K562 (cell line): ENCODE data around the gene AAR2. TPM values are rescaled to one million over a fixed set of nuclear protein-coding genes. Genes with fewer than 3 reads are reported as not detected.

Experiments used
- ATAC-seq: fragments of 200-7000 bp; cut with Tn5 transposase; 3 replicates; pipeline ENCODE4 v1.9.1; 2020; ENCODE audit warnings: moderate library complexity
- BruUV-seq: library from RNA; stranded (reverse); fragments of 400-500 nt; replicated peaks from 2 replicates; lab custom pipeline; 2021; lab: Mats Ljungman, UMichigan
- CTCF ChIA-PET: fragments of 300-600 bp; formaldehyde crosslinking; extraction: SDS; loops from one replicate; lab custom pipeline; 2021; ENCODE audit warnings: low intra/inter-chr PET ratio; lab: Yijun Ruan, JAX
- POLR2A ChIA-PET: fragments of 300-600, 350-650 bp; sonication (Branson Sonifier 250); formaldehyde crosslinking; extraction: SDS; loops from one replicate; lab custom pipeline; 2021; ENCODE audit warnings: antibody characterized with exemption, inconsistent platforms; lab: Yijun Ruan, JAX
- DNase-seq, 4 experiments: peaks; one replicate each; pipeline versions ENCODE4 v3.0.0 to v3.0.0-alpha.2; 2011 to 2018; ENCODE audit warnings: low spot score in 3 of 4, mixed read lengths in 3 of 4; ENCODE audit errors: extremely low read depth in 1 of 4
- FAIRE-seq: peaks from 2 replicates; lab custom pipeline; 2011; peaks lifted over from hg19 to GRCh38; lab: Jason Lieb, UNC
- H2AFZ ChIP-seq: 2 replicates; pipeline ENCODE4 v1.6.0; 2011; ENCODE audit warnings: low read depth, low read length, control low read depth, inconsistent platforms
- H3K27ac ChIP-seq: fragments of 200-600 bp; 3 replicates; pipeline ENCODE4 v1.8.0; 2011; ENCODE audit warnings: low read depth, mild to moderate bottlenecking, control low read depth, inconsistent platforms, low read length, moderate library complexity, mixed read lengths; ENCODE audit errors: extremely low read depth
- H3K27me3 ChIP-seq, 2 experiments: fragments of 300-600 bp in 1 of 2; 2 replicates in 1 of 2; 3 replicates in 1 of 2; pipeline versions ENCODE4 v1.6.0 to v1.8.0; 2011; ENCODE audit warnings: inconsistent platforms in 2 of 2, low read length in 2 of 2, mild to moderate bottlenecking in 1 of 2, mixed read lengths in 1 of 2, moderate library complexity in 1 of 2; ENCODE audit not compliant: control insufficient read depth in 2 of 2, insufficient read depth in 2 of 2
- H3K36me3 ChIP-seq: fragments of 300-600 bp; 3 replicates; pipeline ENCODE4 v1.8.0; 2011; ENCODE audit warnings: mild to moderate bottlenecking, low read length, inconsistent platforms; ENCODE audit not compliant: control insufficient read depth, insufficient read depth
- H3K4me1 ChIP-seq, 2 experiments: fragments of 200-600 bp in 1 of 2; replicated peaks in 1 of 2; 2 replicates in 1 of 2; 3 replicates in 1 of 2; pipeline versions ENCODE4 v1.5.1 to v1.8.0; 2011; ENCODE audit warnings: inconsistent platforms in 2 of 2, low read length in 2 of 2, mild to moderate bottlenecking in 1 of 2, mixed read lengths in 1 of 2, moderate library complexity in 1 of 2; ENCODE audit not compliant: control insufficient read depth in 2 of 2, insufficient read depth in 2 of 2
- H3K4me2 ChIP-seq: 2 replicates; pipeline ENCODE4 v1.6.1; 2011; ENCODE audit warnings: low read length, control low read depth, inconsistent platforms, mixed read lengths; ENCODE audit not compliant: insufficient read depth
- H3K4me3 ChIP-seq: fragments of 200-600 bp; sonication (generic), shearing (Covaris generic); 2 replicates; pipeline ENCODE4 v1.5.1; 2016; ENCODE audit warnings: control low read depth, inconsistent platforms
- H3K79me2 ChIP-seq: fragments of 200-600 bp; 3 replicates; pipeline ENCODE4 v1.8.0; 2011; ENCODE audit warnings: low read length, inconsistent platforms; ENCODE audit not compliant: control insufficient read depth, insufficient read depth
- H3K9ac ChIP-seq, 2 experiments: 2 replicates each; pipeline versions ENCODE4 v1.6.0 to v1.6.1; 2011; ENCODE audit warnings: low read depth in 2 of 2, low read length in 2 of 2, control low read depth in 1 of 2, inconsistent platforms in 1 of 2, mild to moderate bottlenecking in 1 of 2, mixed read lengths in 1 of 2; ENCODE audit not compliant: insufficient read depth in 1 of 2
- H3K9me1 ChIP-seq: one replicate; pipeline ENCODE4 v1.6.0; 2011; ENCODE audit warnings: inconsistent platforms, mild to moderate bottlenecking, low read length, moderate library complexity; ENCODE audit not compliant: control insufficient read depth, insufficient read depth
- H3K9me3 ChIP-seq: replicated peaks from 2 replicates; pipeline ENCODE4 v1.5.1; 2011; ENCODE audit warnings: low read depth, low read length, inconsistent platforms; ENCODE audit not compliant: control insufficient read depth, insufficient read depth
- H4K20me1 ChIP-seq: replicated peaks from 2 replicates; pipeline ENCODE4 v1.6.1; 2011; ENCODE audit warnings: low read length, inconsistent platforms, mixed read lengths; ENCODE audit not compliant: control insufficient read depth, insufficient read depth
- BHLHE40 ChIP-seq: IDR thresholded peaks from 2 replicates; pipeline ENCODE4 v1.6.1; 2011; ENCODE audit warnings: low read length, improper control_type of control experiment
- CBX2 ChIP-seq: fragments of 200-600 bp; sonication (generic); IDR thresholded peaks from one replicate; pipeline ENCODE4 v1.6.1; 2012; ENCODE audit warnings: mild to moderate bottlenecking, low read length, inconsistent platforms; ENCODE audit not compliant: insufficient read depth, poor library complexity, severe bottlenecking
- MAZ ChIP-seq, 2 experiments: fragments of 450-650 bp in 1 of 2; sonication (generic) in 1 of 2; formaldehyde crosslinking; IDR thresholded peaks in 1 of 2; conservative IDR thresholded peaks in 1 of 2; 2 replicates each; pipeline versions ENCODE4 v1.4.0 to v1.5.0; 2020; ENCODE audit warnings: mild to moderate bottlenecking in 1 of 2, missing genetic modification reagents in 1 of 2
- NCOA2 ChIP-seq, 2 experiments: fragments of 450-650 bp; IDR thresholded peaks; 2 replicates each; pipeline ENCODE4 v1.6.1; 2018; ENCODE audit warnings: mild to moderate bottlenecking in 2 of 2, moderate library complexity in 1 of 2; ENCODE audit not compliant: partially characterized antibody in 2 of 2
- NFIC ChIP-seq: fragments of 450-650 bp; IDR thresholded peaks from 2 replicates; pipeline ENCODE4 v1.6.1; 2017; ENCODE audit warnings: mild to moderate bottlenecking, inconsistent platforms
- RBM34 ChIP-seq: fragments of 200-400 bp; formaldehyde crosslinking; IDR thresholded peaks from 2 replicates; pipeline ENCODE4 v1.6.1; 2018; ENCODE audit warnings: low read length, borderline replicate concordance; ENCODE audit not compliant: insufficient read depth
- SAP30 ChIP-seq: fragments of 200-600 bp; sonication (generic); IDR thresholded peaks from 2 replicates; pipeline ENCODE4 v1.6.1; 2012; ENCODE audit warnings: borderline replicate concordance, low read depth, mild to moderate bottlenecking, moderate library complexity, low read length, control low read depth, inconsistent platforms; ENCODE audit not compliant: insufficient read depth, poor library complexity, severe bottlenecking
- SIRT6 ChIP-seq: IDR thresholded peaks from one replicate; pipeline ENCODE4 v1.6.1; 2012; ENCODE audit warnings: low read depth, mild to moderate bottlenecking, control low read depth, inconsistent platforms, low read length, moderate library complexity
- SMC3 ChIP-seq: conservative IDR thresholded peaks from 2 replicates; pipeline ENCODE4 v1.6.1; 2011; ENCODE audit warnings: low read depth, low read length, improper control_type of control experiment; ENCODE audit not compliant: insufficient read depth
- TAL1 ChIP-seq: fragments of 450-650 bp; IDR thresholded peaks from 2 replicates; pipeline ENCODE4 v1.6.1; 2016; ENCODE audit warnings: mild to moderate bottlenecking
- TCF7L2 ChIP-seq: fragments of 150-350 bp; IDR thresholded peaks from 2 replicates; pipeline ENCODE4 v1.6.1; 2016; ENCODE audit warnings: low read depth, mild to moderate bottlenecking, low read length, moderate library complexity
- WGBS: fragments of 100-300 bp; shearing (Covaris generic); methylation state at CpG from one replicate; pipeline ENCODE4 v1.1.6; 2016; ENCODE audit warnings: low coverage, mixed read lengths; ENCODE audit not compliant: insufficient coverage; ENCODE audit errors: missing lambda C conversion rate; 5-methylcytosine and 5-hydroxymethylcytosine counted together
- in situ Hi-C: fragments of 300-500 bp; cut with MboI; formaldehyde crosslinking; loops from 4 replicates; pipeline ENCODE4 v1.15.0; 2018; ENCODE audit warnings: inconsistent platforms, mixed read lengths
- intact Hi-C: fragments of 100-400 bp; cut with micrococcal nuclease; formaldehyde crosslinking; loops from 2 replicates; pipeline ENCODE4 v1.14.2; 2022
- polyA plus RNA-seq, 8 experiments: library from polyadenylated mRNA; depleted of rRNA in 4 of 8; stranded (reverse) in 5 of 8; unstranded in 3 of 8; fragments of >200 nt; fragmentation: Nextera tagmentation in 2 of 8; fragmentation: Illumina TruSeq in 1 of 8; extraction: Ambion mirVana in 2 of 8; extraction: Trizol in 1 of 8; gene quantifications; 2 replicates each; pipeline versions ENCODE4 v1.2.1 to v1.2.3, GENCODE V29; 2011 to 2014; ENCODE audit warnings: inconsistent platforms in 1 of 8, missing spikeins in 1 of 8
- total RNA-seq, 7 experiments: library from RNA; depleted of rRNA in 6 of 7; stranded (reverse); fragments of >200 nt in 6 of 7; fragmentation: Illumina TruSeq in 2 of 7; extraction: Trizol in 2 of 7; gene quantifications; 2 replicates each; pipeline versions ENCODE4 v1.2.1 to v1.2.3, GENCODE V29; 2011 to 2021; ENCODE audit warnings: low replicate concordance in 1 of 7
- TF ChIP-seq, protein P1 (sequence below), 2 experiments: IDR thresholded peaks in 1 of 2; conservative IDR thresholded peaks in 1 of 2; 2 replicates each; pipeline ENCODE4 v1.6.1; 2016; ENCODE audit warnings: low read depth in 2 of 2, mild to moderate bottlenecking in 1 of 2, missing compliant biosample characterization in 1 of 2, missing genetic modification characterization in 1 of 2, moderate library complexity in 1 of 2
- TF ChIP-seq, protein P2 (sequence below): fragments of 450-650 bp; formaldehyde crosslinking; IDR thresholded peaks from 2 replicates; pipeline ENCODE4 v1.4.0; 2020; ENCODE audit warnings: mild to moderate bottlenecking, moderate library complexity

The AAR2 gene
- total and polyA plus RNA-seq, 9 of the 15 experiments (the other 6 are each of a cell fraction or from before 2014, with no cell fraction given), result 6.5 to 36.2 (median 24.7) TPM

DNA sequence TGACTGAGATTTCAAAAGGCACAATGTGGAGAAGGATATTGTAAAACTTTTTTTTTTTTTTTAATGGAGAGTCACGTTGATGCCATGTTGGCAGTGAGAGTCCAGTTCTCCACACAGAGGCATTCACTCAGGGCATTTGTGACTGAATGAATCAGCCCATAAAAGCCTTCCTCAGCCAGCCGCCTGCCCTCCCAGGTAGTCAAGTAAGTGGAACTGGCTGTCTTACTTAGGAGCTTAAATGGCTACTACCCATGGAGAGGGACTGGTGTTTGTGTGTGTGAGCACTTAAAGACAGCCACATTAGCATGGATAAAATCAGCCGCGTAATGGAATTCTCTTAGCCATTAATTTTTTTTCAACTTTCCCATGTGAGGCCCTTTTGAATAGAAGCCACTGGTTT lies 12.6 kb downstream of the AAR2 start (continued):
- no peak for TF ChIP-seq CBX2
- no peak for TF ChIP-seq SIRT6

DNA sequence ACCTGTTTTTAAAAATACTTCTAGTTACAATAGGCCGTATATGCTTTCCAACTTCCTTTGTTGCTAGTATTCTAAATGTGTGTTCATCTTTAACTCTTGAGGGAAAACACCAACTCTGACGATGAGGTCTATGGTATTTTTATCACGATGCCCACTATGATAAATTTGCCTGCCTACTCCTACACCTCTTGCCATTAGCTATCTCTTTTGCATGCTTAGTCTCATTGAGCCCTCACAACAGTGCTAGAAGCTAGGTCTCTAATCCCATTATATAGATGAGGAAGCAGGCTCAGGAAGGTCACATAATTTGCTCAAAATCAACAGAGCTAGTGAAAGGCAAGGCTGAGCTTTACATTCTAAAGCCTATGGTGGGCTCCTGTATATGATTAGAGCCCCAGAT lies 13.2 kb downstream of the AAR2 start:
- in situ Hi-C loops, result no loop called here
- no TSS peak for BruUV-seq
- TF ChIP-seq BHLHE40, result no peak
- no peak for TF ChIP-seq SAP30
- TF ChIP-seq TCF7L2, result no peak
- TF ChIP-seq, protein P1, sequence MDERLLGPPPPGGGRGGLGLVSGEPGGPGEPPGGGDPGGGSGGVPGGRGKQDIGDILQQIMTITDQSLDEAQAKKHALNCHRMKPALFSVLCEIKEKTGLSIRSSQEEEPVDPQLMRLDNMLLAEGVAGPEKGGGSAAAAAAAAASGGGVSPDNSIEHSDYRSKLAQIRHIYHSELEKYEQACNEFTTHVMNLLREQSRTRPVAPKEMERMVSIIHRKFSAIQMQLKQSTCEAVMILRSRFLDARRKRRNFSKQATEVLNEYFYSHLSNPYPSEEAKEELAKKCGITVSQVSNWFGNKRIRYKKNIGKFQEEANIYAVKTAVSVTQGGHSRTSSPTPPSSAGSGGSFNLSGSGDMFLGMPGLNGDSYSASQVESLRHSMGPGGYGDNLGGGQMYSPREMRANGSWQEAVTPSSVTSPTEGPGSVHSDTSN (CRISPR knock-in tag; IDR thresholded peaks at IDR 0.05; ENCODE audit: low read depth), result no peak
- TF ChIP-seq, protein P1 (tag; conservative IDR thresholded peaks at IDR 0.05; ENCODE audit: low read depth), result no peak
- TF ChIP-seq NFIC, result no peak
- TF ChIP-seq MAZ (CRISPR knock-in tag; conservative IDR thresholded peaks at IDR 0.05 in 1 of 2, IDR thresholded peaks at IDR 0.05 in 1 of 2), result no peak
- no peak for TF ChIP-seq CBX2
- TF ChIP-seq RBM34, result no peak
- no peak for TF ChIP-seq TAL1
- no peak for TF ChIP-seq SMC3
- TF ChIP-seq NCOA2 (IDR thresholded peaks at IDR 0.05; ENCODE audit: partially characterized antibody in 2 of 2), result no peak
- TF ChIP-seq, protein P2, sequence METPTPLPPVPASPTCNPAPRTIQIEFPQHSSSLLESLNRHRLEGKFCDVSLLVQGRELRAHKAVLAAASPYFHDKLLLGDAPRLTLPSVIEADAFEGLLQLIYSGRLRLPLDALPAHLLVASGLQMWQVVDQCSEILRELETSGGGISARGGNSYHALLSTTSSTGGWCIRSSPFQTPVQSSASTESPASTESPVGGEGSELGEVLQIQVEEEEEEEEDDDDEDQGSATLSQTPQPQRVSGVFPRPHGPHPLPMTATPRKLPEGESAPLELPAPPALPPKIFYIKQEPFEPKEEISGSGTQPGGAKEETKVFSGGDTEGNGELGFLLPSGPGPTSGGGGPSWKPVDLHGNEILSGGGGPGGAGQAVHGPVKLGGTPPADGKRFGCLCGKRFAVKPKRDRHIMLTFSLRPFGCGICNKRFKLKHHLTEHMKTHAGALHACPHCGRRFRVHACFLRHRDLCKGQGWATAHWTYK (CRISPR knock-in tag), result no peak

More for the DNA sequence above, 13.2 kb downstream of the AAR2 start:
- Histone ChIP-seq H3K36me3 (peaks cover 84% of the 10 kb centered on the region), H3K9me1 (no peaks in the 10 kb centered on the region), H3K9ac (no peak overlapping the region), H2AFZ (no peak overlapping the region), H4K20me1 (no peaks in the 10 kb centered on the region; the same call in none of the 2 replicates), H3K27me3 (no peaks in the 10 kb centered on the region), H3K4me2 (no peak overlapping the region), H3K4me1 (no peaks in the 10 kb centered on the region), H3K9me3 (no peaks in the 10 kb centered on the region), H3K79me2 (no peaks in the 10 kb centered on the region; the same call in 2 of the 3 replicates), H3K4me3 (no peak overlapping the region), H3K27ac (no peak overlapping the region)
- ATAC-seq, result no peak
- ChIA-PET CTCF (no interaction called here), POLR2A (interaction anchor here (0.8 kb wide), 1 partner anchor 12 kb away, joined by 3 read pairs; no protein-coding TSS in a partner anchor)
- no peak for FAIRE-seq
- 82% methylated on average over 3 of the region's 3 CpGs for WGBS
- no peak for DNase-seq
- intact Hi-C loops, result no loop called here
